SJSA1 (cell line): Measurements from ENCODE around the gene SLC7A5. TPM values are rescaled to one million over a fixed set of nuclear protein-coding genes. Genes with fewer than 3 reads are reported as not detected.
A peak's percentile ranks its signal among the peaks of the same experiment; 100 is the strongest.
"Not testable (repeated sequence)": the region's sequence is repeated elsewhere in the genome, so short reads cannot be mapped to it uniquely, and the experiment has no call there.

Source experiments
- DNase-seq, 2 experiments: peaks; one replicate each; pipeline ENCODE4 v3.0.0-alpha.2; 2015 to 2020; ENCODE audit warnings: low spot score in 2 of 2, low read depth in 1 of 2
- H3K27ac ChIP-seq: fragments of 250-450 bp; sonication (Bioruptor Pico); 2 replicates; pipeline ENCODE4 v1.5.1; 2020; ENCODE audit warnings: mild to moderate bottlenecking, moderate library complexity
- H3K27me3 ChIP-seq: fragments of 250-450 bp; sonication (Bioruptor Pico); replicated peaks from 2 replicates; pipeline ENCODE4 v1.5.1; 2020; ENCODE audit warnings: mild to moderate bottlenecking, moderate library complexity
- H3K36me3 ChIP-seq: fragments of 250-450 bp; sonication (Bioruptor Pico); 2 replicates; pipeline ENCODE4 v1.5.1; 2020; ENCODE audit warnings: mild to moderate bottlenecking
- H3K4me1 ChIP-seq: fragments of 250-450 bp; sonication (Bioruptor Pico); replicated peaks from 2 replicates; pipeline ENCODE4 v1.6.1; 2021; ENCODE audit warnings: mild to moderate bottlenecking
- H3K4me3 ChIP-seq: fragments of 250-450 bp; sonication (Bioruptor Pico); 2 replicates; pipeline ENCODE4 v1.5.1; 2020; ENCODE audit warnings: mild to moderate bottlenecking
- H3K9me3 ChIP-seq: fragments of 250-450 bp; sonication (Bioruptor Pico); replicated peaks from 2 replicates; pipeline ENCODE4 v1.5.1; 2020; ENCODE audit warnings: mild to moderate bottlenecking
- total RNA-seq: library from RNA; depleted of rRNA; stranded (reverse); fragments of >200 nt; shearing (Covaris generic); gene quantifications from 2 replicates; pipeline ENCODE4 v1.2.3, GENCODE V29; 2014; rRNA removed

Gene SLC7A5
- total RNA-seq, 1 experiment from 2014 or later, result 238 TPM

GRCh38 chr16:87792205-87792565 is 77.1 kb downstream of the SLC7A5 start:
- H3K4me1 ChIP-seq, result peaks cover 47% of the 10 kb centered on the region
- DNase-seq, result no peak
- no peak overlapping the region for H3K27ac ChIP-seq
- H3K9me3 ChIP-seq, result no peaks in the 10 kb centered on the region
- H3K4me3 ChIP-seq, result no peak overlapping the region
- no peaks in the 10 kb centered on the region for H3K36me3 ChIP-seq
- no peaks in the 10 kb centered on the region for H3K27me3 ChIP-seq

GRCh38 chr16:87791295-87792204 is 77.8 kb downstream of the SLC7A5 start:
- H3K9me3 ChIP-seq, result no peaks in the 10 kb centered on the region
- DNase-seq, result no peak
- no peaks in the 10 kb centered on the region for H3K36me3 ChIP-seq
- H3K27me3 ChIP-seq, result no peaks in the 10 kb centered on the region
- peaks cover 47% of the 10 kb centered on the region for H3K4me1 ChIP-seq
- no peak overlapping the region for H3K4me3 ChIP-seq
- peak overlapping the region; percentile 87 for H3K27ac ChIP-seq

- Histone ChIP-seq H3K4me1 (peaks cover 51% of the 10 kb centered on the region), H3K36me3 (no peaks in the 10 kb centered on the region), H3K4me3 (no peak overlapping the region), H3K27ac (peak overlapping the region; percentile 87), H3K27me3 (no peaks in the 10 kb centered on the region), H3K9me3 (no peaks in the 10 kb centered on the region)
- peak; percentile 88 to 90 for DNase-seq
Observed at GRCh38 chr16:87790292-87791100, 78.8 kb downstream of the SLC7A5 start.

- Histone ChIP-seq H3K27me3 (no peaks in the 10 kb centered on the region), H3K9me3 (no peaks in the 10 kb centered on the region), H3K4me1 (peaks cover 59% of the 10 kb centered on the region), H3K27ac (peak overlapping the region; percentile 87), H3K4me3 (no peak overlapping the region), H3K36me3 (no peaks in the 10 kb centered on the region)
- DNase-seq, result peak; percentile 98 to 99
Observed at GRCh38 chr16:87789437-87790291, 79.6 kb downstream of the SLC7A5 start.

GRCh38 chr16:87788730-87789436 is 80.4 kb downstream of the SLC7A5 start:
- peak in 1 of 2 experiments; percentile 50 for DNase-seq
- peak overlapping the region; percentile 87 for H3K27ac ChIP-seq
- not testable (repeated sequence) for H3K36me3 ChIP-seq, H3K9me3 ChIP-seq, H3K4me3 ChIP-seq, H3K27me3 ChIP-seq
- H3K4me1 ChIP-seq, result peaks cover 61% of the 10 kb centered on the region

GRCh38 chr16:87787451-87788091 is 81.7 kb downstream of the SLC7A5 start:
- not testable (repeated sequence) for H3K27ac ChIP-seq, H3K4me3 ChIP-seq, H3K9me3 ChIP-seq, DNase-seq, H3K36me3 ChIP-seq, H3K27me3 ChIP-seq
- peaks cover 55% of the 10 kb centered on the region for H3K4me1 ChIP-seq

GRCh38 chr16:87784812-87785211 is 84.5 kb downstream of the SLC7A5 start:
- Histone ChIP-seq H3K4me1 (peaks cover 56% of the 10 kb centered on the region), H3K4me3 (no peak overlapping the region), H3K27ac (peak overlapping the region; percentile 55), H3K36me3 (no peaks in the 10 kb centered on the region), H3K27me3 (no peaks in the 10 kb centered on the region), H3K9me3 (no peaks in the 10 kb centered on the region)
- peak in 1 of 2 experiments; percentile 72 for DNase-seq

GRCh38 chr16:87782033-87782432 is 87.3 kb downstream of the SLC7A5 start:
- Histone ChIP-seq H3K27ac (no peak overlapping the region), H3K9me3 (no peaks in the 10 kb centered on the region), H3K4me1 (peaks cover 51% of the 10 kb centered on the region), H3K4me3 (no peak overlapping the region), H3K36me3 (no peaks in the 10 kb centered on the region), H3K27me3 (no peaks in the 10 kb centered on the region)
- no peak for DNase-seq

GRCh38 chr16:87780385-87780989 is 88.8 kb downstream of the SLC7A5 start:
- H3K27me3 ChIP-seq, result no peaks in the 10 kb centered on the region
- no peak overlapping the region for H3K27ac ChIP-seq
- H3K4me1 ChIP-seq, result peaks cover 48% of the 10 kb centered on the region
- no peak for DNase-seq
- no peaks in the 10 kb centered on the region for H3K9me3 ChIP-seq
- no peak overlapping the region for H3K4me3 ChIP-seq
- no peaks in the 10 kb centered on the region for H3K36me3 ChIP-seq

Other genes with a start within 250 kb of the SLC7A5 start
- 19.5 and 21.2 TPM in 2 replicates for gene KLHDC4, start 103.5 kb downstream of the SLC7A5 start, total RNA-seq
- not detected in 2 replicates for gene CA5A, start 67.0 kb upstream of the SLC7A5 start, total RNA-seq
- 12.8 and 21.7 TPM in 2 replicates for gene BANP, start 81.9 kb upstream of the SLC7A5 start, total RNA-seq